Measurements from ENCODE around the gene ELL.
"Not testable (repeated sequence)": the region's sequence is repeated elsewhere in the genome, so short reads cannot be mapped to it uniquely, and the experiment has no call there.

- not testable (repeated sequence) for TF ChIP-seq CTCF (IDR thresholded peaks at IDR 0.05); POLR2A (IDR thresholded peaks at IDR 0.05; ENCODE audit: low read depth); POLR2AphosphoS5 (IDR thresholded peaks at IDR 0.05)
Measured at GRCh38 chr19:18522862-18523440, 1.1 kb upstream of the ELL start.
